IMR-90 (cell line): Measurements from ENCODE around the gene POM121L2. TPM values are rescaled to one million over a fixed set of nuclear protein-coding genes. Genes with fewer than 3 reads are reported as not detected.

Experiments used
- ATAC-seq: fragments of 200-7000 bp; cut with Tn5 transposase; 2 replicates; pipeline ENCODE4 v1.9.1; 2020; ENCODE audit warnings: low read depth, mild to moderate bottlenecking, moderate library complexity
- BruUV-seq: library from RNA; stranded (reverse); fragments of 400-500 nt; replicated peaks from 2 replicates; lab custom pipeline; 2021; lab: Mats Ljungman, UMichigan
- CTCF ChIA-PET: fragments of 300-600 bp; formaldehyde crosslinking; extraction: SDS; loops from one replicate; lab custom pipeline; 2021; ENCODE audit warnings: antibody characterized with exemption; lab: Yijun Ruan, JAX
- POLR2A ChIA-PET: fragments of 300-600 bp; sonication (Branson Sonifier 250); formaldehyde crosslinking; loops from one replicate; lab custom pipeline; 2022; ENCODE audit warnings: antibody characterized with exemption; ENCODE audit not compliant: unreplicated experiment; lab: Charles Lee
- DNase-seq: peaks from one replicate; pipeline ENCODE4 v3.0.0; 2013
- H2AFZ ChIP-seq: replicated peaks from 2 replicates; pipeline ENCODE3; 2013; ENCODE audit warnings: low read length, mild to moderate bottlenecking; ENCODE audit not compliant: poor library complexity
- H2AK5ac ChIP-seq: 2 replicates; pipeline ENCODE4 v1.6.1; 2013; ENCODE audit warnings: low read depth, low read length, inconsistent platforms
- H2AK9ac ChIP-seq: replicated peaks from 2 replicates; pipeline ENCODE3; 2013; ENCODE audit warnings: mild to moderate bottlenecking, low read depth, low read length, moderate library complexity; ENCODE audit not compliant: poor library complexity
- H2BK120ac ChIP-seq: 2 replicates; pipeline ENCODE4 v1.6.1; 2013; ENCODE audit warnings: low read depth, low read length, inconsistent platforms
- H2BK15ac ChIP-seq: 3 replicates; pipeline ENCODE4 v1.6.1; 2013; ENCODE audit warnings: low read depth, low read length, inconsistent platforms
- H2BK20ac ChIP-seq: 2 replicates; pipeline ENCODE4 v1.6.1; 2013; ENCODE audit warnings: low read depth, mild to moderate bottlenecking, inconsistent platforms, low read length, moderate library complexity
- H2BK5ac ChIP-seq: 2 replicates; pipeline ENCODE4 v1.6.1; 2013; ENCODE audit warnings: mild to moderate bottlenecking, low read depth, low read length, inconsistent platforms; ENCODE audit not compliant: poor library complexity, severe bottlenecking
- H3K14ac ChIP-seq: replicated peaks from 2 replicates; pipeline ENCODE4 v1.6.1; 2013; ENCODE audit warnings: low read depth, low read length, inconsistent platforms
- H3K18ac ChIP-seq: 2 replicates; pipeline ENCODE4 v1.6.1; 2013; ENCODE audit warnings: low read depth, low read length, control low read depth
- H3K23ac ChIP-seq: 2 replicates; pipeline ENCODE4 v1.6.1; 2013; ENCODE audit warnings: low read depth, low read length, inconsistent platforms
- H3K27ac ChIP-seq: 2 replicates; pipeline ENCODE4 v1.5.1; 2013; ENCODE audit warnings: mild to moderate bottlenecking, control low read depth, low read length; ENCODE audit not compliant: insufficient read depth
- H3K27me3 ChIP-seq: 2 replicates; pipeline ENCODE4 v1.6.1; 2013; ENCODE audit warnings: low read length; ENCODE audit not compliant: control insufficient read depth, insufficient read depth
- H3K36me3 ChIP-seq: 2 replicates; pipeline ENCODE4 v1.6.1; 2013; ENCODE audit warnings: low read length, mixed read lengths; ENCODE audit not compliant: control insufficient read depth, insufficient read depth
- H3K4ac ChIP-seq: 2 replicates; pipeline ENCODE4 v1.6.1; 2013; ENCODE audit warnings: low read depth, low read length, inconsistent platforms
- H3K4me1 ChIP-seq: 2 replicates; pipeline ENCODE4 v1.6.1; 2013; ENCODE audit warnings: low read length, mixed read lengths; ENCODE audit not compliant: control insufficient read depth, insufficient read depth
- H3K4me2 ChIP-seq: 2 replicates; pipeline ENCODE4 v1.6.1; 2013; ENCODE audit warnings: low read depth, mild to moderate bottlenecking, control low read depth, low read length, moderate library complexity
- H3K4me3 ChIP-seq: 2 replicates; pipeline ENCODE4 v1.5.1; 2013; ENCODE audit warnings: low read depth, mild to moderate bottlenecking, control low read depth, low read length, moderate library complexity; ENCODE audit not compliant: insufficient read depth
- H3K56ac ChIP-seq: 2 replicates; pipeline ENCODE4 v1.6.1; 2013; ENCODE audit warnings: low read length, inconsistent platforms; ENCODE audit not compliant: insufficient read depth; ENCODE audit errors: extremely low read depth
- H3K79me1 ChIP-seq, 2 experiments: 2 replicates each; pipeline ENCODE4 v1.6.1; 2013; ENCODE audit warnings: low read length in 2 of 2, inconsistent platforms in 1 of 2, low read depth in 1 of 2
- H3K9ac ChIP-seq: 2 replicates; pipeline ENCODE4 v1.6.1; 2013; ENCODE audit warnings: low read depth, low read length, control low read depth
- H3K9me1 ChIP-seq: 2 replicates; pipeline ENCODE4 v1.6.1; 2013; ENCODE audit warnings: low read length, inconsistent platforms; ENCODE audit not compliant: insufficient read depth
- H3K9me3 ChIP-seq: 2 replicates; pipeline ENCODE4 v1.6.1; 2013; ENCODE audit warnings: low read length; ENCODE audit not compliant: control insufficient read depth, insufficient read depth
- H4K20me1 ChIP-seq: 2 replicates; pipeline ENCODE4 v1.6.1; 2013; ENCODE audit warnings: low read length, inconsistent platforms; ENCODE audit not compliant: insufficient read depth
- H4K5ac ChIP-seq: 2 replicates; pipeline ENCODE4 v1.6.1; 2013; ENCODE audit warnings: mild to moderate bottlenecking, low read depth, low read length, control low read depth
- H4K8ac ChIP-seq, 2 experiments: 2 replicates each; pipeline ENCODE4 v1.6.1; 2013; ENCODE audit warnings: low read depth in 2 of 2, low read length in 2 of 2, control low read depth in 1 of 2, inconsistent platforms in 1 of 2
- H4K91ac ChIP-seq: 2 replicates; pipeline ENCODE4 v1.6.1; 2013; ENCODE audit warnings: low read depth, low read length, inconsistent platforms; ENCODE audit not compliant: insufficient read depth
- CHD1 ChIP-seq: IDR thresholded peaks from 2 replicates; pipeline ENCODE4 v1.6.1; 2012; ENCODE audit warnings: low read depth, low read length, improper control_type of control experiment
- FOS ChIP-seq: fragments of 150-350 bp; IDR thresholded peaks from 2 replicates; pipeline ENCODE4 v1.6.1; 2016; ENCODE audit warnings: low read depth, low read length
- POLR2A ChIP-seq: IDR thresholded peaks from 2 replicates; pipeline ENCODE4 v1.6.1; 2012; ENCODE audit warnings: mild to moderate bottlenecking, low read depth, low read length
- WGBS, 2 experiments: methylation state at CpG; one replicate each; pipeline versions ENCODE4 v1.1.5 to v1.1.7; 2013; ENCODE audit warnings: missing lambda C conversion rate in 2 of 2; ENCODE audit not compliant: insufficient read length in 1 of 2; ENCODE audit errors: extremely low coverage in 2 of 2; 5-methylcytosine and 5-hydroxymethylcytosine counted together
- dilution Hi-C: fragments of 300-500 bp; cut with HindIII; formaldehyde crosslinking; loops from one replicate; pipeline ENCODE4 v1.14.3; 2018; ENCODE audit warnings: low sequenced_read_pairs; ENCODE audit not compliant: unreplicated experiment
- in situ Hi-C: fragments of 300-500 bp; cut with MboI; formaldehyde crosslinking; loops from 3 replicates; pipeline ENCODE4 v1.14.3; 2019; ENCODE audit warnings: low sequenced_read_pairs, inconsistent platforms, mixed read lengths
- intact Hi-C: fragments of 100-400 bp; cut with micrococcal nuclease; formaldehyde crosslinking; loops from 2 replicates; pipeline ENCODE4 v1.10.0; 2022
- polyA plus RNA-seq, 3 experiments: library from polyadenylated mRNA; depleted of rRNA; stranded (reverse); fragments of >200 nt; gene quantifications; 2 replicates each; pipeline ENCODE4 v1.2.3, GENCODE V29; 2012; ENCODE audit warnings: low replicate concordance in 1 of 3
- total RNA-seq: library from RNA; depleted of rRNA; stranded (reverse); fragments of >200 nt; gene quantifications from 2 replicates; pipeline ENCODE4 v1.2.3, GENCODE V29; 2012

Gene POM121L2
- total and polyA plus RNA-seq, 2 of the 4 experiments (the other 2 are of a cell fraction): not detected

DNA sequence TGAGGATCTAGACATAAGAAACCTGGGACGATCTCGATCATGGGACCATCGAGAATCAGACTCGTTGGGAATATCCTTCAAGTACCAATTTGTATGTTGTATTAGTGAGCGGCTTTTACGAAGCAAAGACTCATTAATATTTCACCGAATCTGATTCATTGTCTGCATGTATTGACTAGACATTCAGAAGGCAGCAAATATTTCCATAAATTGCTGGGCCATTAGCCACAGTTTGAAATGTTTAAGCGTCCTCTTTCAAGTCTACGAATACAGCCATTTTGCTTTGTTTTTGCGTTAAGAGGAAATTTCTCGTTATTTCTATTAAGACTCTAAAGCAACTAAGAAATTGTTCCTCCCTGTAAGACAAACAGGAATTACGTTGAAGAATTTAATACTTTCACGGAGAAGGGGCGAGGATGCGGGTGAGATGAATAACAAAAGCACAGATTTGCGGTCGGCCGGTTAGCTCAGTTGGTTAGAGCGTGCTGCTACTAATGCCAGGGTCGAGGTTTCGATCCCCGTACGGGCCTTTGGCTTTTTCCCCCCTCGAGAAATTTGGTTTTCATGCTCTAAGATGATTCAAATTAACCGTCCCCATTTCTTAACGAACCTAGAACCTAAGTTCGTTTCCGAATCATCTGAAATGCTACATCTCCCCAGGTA lies 18.5 kb downstream of the POM121L2 start:
- H3K23ac ChIP-seq: no peak overlapping the region
- H3K9me3 ChIP-seq: no peaks in the 10 kb centered on the region
- peaks cover 21% of the 10 kb centered on the region for H3K27me3 ChIP-seq
- no peak overlapping the region for H3K56ac ChIP-seq
- BruUV-seq: no TSS peak
- ATAC-seq: peak; percentile 50
- 0% methylated on average over 3 of the region's 28 CpGs; no CpG with 5 or more reads in 1 of the 2 experiments for WGBS, 2 experiments
- no peak overlapping the region for H3K27ac ChIP-seq
- peak overlapping the region; percentile 64; the same call in 1 of the 2 replicates for H3K4me2 ChIP-seq
- H3K4me1 ChIP-seq: no peaks in the 10 kb centered on the region
- ChIA-PET CTCF (no interaction called here), POLR2A (no interaction called here)
- peak; percentile 69 for DNase-seq
- H3K18ac ChIP-seq: no peak overlapping the region
- H3K9ac ChIP-seq: no peak overlapping the region
- H4K5ac ChIP-seq: no peak overlapping the region
- H4K8ac ChIP-seq: no peak overlapping the region
- no peaks in the 10 kb centered on the region for H3K79me1 ChIP-seq
- intact Hi-C loops: loop anchor here (10.0 kb wide), 1 partner anchor 601 kb away; a partner anchor contains a TSS
- dilution Hi-C loops: no loop called here
- no peaks in the 10 kb centered on the region for H4K20me1 ChIP-seq
- no peak overlapping the region for H3K4me3 ChIP-seq
- H2AK5ac ChIP-seq: no peak overlapping the region
- H2AK9ac ChIP-seq: no peak overlapping the region
- no peaks in the 10 kb centered on the region for H3K9me1 ChIP-seq
- H3K36me3 ChIP-seq: no peaks in the 10 kb centered on the region
- no peak overlapping the region for H4K91ac ChIP-seq
- H2BK20ac ChIP-seq: no peak overlapping the region
- no peak overlapping the region for H2BK15ac ChIP-seq
- no peak overlapping the region for H2BK5ac ChIP-seq
- no peak overlapping the region for H2BK120ac ChIP-seq
- no peak overlapping the region for H3K4ac ChIP-seq
- in situ Hi-C loops: no loop called here
- no peak overlapping the region for H2AFZ ChIP-seq
- TF ChIP-seq FOS (peak; percentile 70), POLR2A (no peak), CHD1 (0 out of 2 replicates have a peak, but pooled peaks have one; percentile 50)
- H3K14ac ChIP-seq: no peak overlapping the region
